Endodermal cell (in vitro differentiated cells): ENCODE results near the gene TLE4. TPM values are rescaled to one million over a fixed set of nuclear protein-coding genes. Genes with fewer than 3 reads are reported as not detected.

Source experiments
- DNase-seq: peaks from one replicate; pipeline ENCODE4 v3.0.0-alpha.2; 2017
- H3K27ac ChIP-seq: 2 replicates; pipeline ENCODE4 v1.5.1; 2013; ENCODE audit warnings: mild to moderate bottlenecking, low read depth, low read length, moderate library complexity
- H3K27me3 ChIP-seq: 2 replicates; pipeline ENCODE4 v1.6.1; 2013; ENCODE audit warnings: mild to moderate bottlenecking, low read length, moderate library complexity; ENCODE audit not compliant: insufficient read depth, control insufficient read depth, poor library complexity, severe bottlenecking
- H3K36me3 ChIP-seq: 2 replicates; pipeline ENCODE4 v1.7.0; 2013; ENCODE audit warnings: mild to moderate bottlenecking, low read length, moderate library complexity; ENCODE audit not compliant: control insufficient read depth, insufficient read depth
- H3K4me1 ChIP-seq: one replicate; pipeline ENCODE4 v1.7.0; 2013; ENCODE audit warnings: low read length; ENCODE audit not compliant: control insufficient read depth, insufficient read depth
- H3K4me3 ChIP-seq: 2 replicates; pipeline ENCODE4 v1.5.1; 2013; ENCODE audit warnings: mild to moderate bottlenecking, low read length, moderate library complexity
- H3K9ac ChIP-seq: 2 replicates; pipeline ENCODE4 v1.6.1; 2013; ENCODE audit warnings: mild to moderate bottlenecking, low read length, moderate library complexity; ENCODE audit not compliant: poor library complexity, severe bottlenecking; ENCODE audit errors: extremely low read depth
- H3K9me3 ChIP-seq: 2 replicates; pipeline ENCODE4 v1.6.1; 2013; ENCODE audit warnings: mild to moderate bottlenecking, low read length, moderate library complexity; ENCODE audit not compliant: control insufficient read depth
- H3K27ac Mint-ChIP-seq: 2 replicates; pipeline ENCODE4 v1.8.0; 2020; ENCODE audit warnings: mixed read lengths
- H3K27me3 Mint-ChIP-seq: 2 replicates; pipeline ENCODE4 v1.8.0; 2021; ENCODE audit warnings: mild to moderate bottlenecking, mixed read lengths; ENCODE audit not compliant: insufficient read depth
- H3K36me3 Mint-ChIP-seq: 2 replicates; pipeline ENCODE4 v1.8.0; 2020; ENCODE audit warnings: low read depth, mixed read lengths
- H3K4me1 Mint-ChIP-seq: 2 replicates; pipeline ENCODE4 v1.8.0; 2020; ENCODE audit warnings: mixed read lengths
- H3K4me3 Mint-ChIP-seq: 2 replicates; pipeline ENCODE4 v1.8.0; 2020; ENCODE audit warnings: mild to moderate bottlenecking, moderate library complexity, mixed read lengths
- H3K9me3 Mint-ChIP-seq: 2 replicates; pipeline ENCODE4 v1.8.0; 2020; ENCODE audit warnings: mild to moderate bottlenecking, mixed read lengths
- WGBS, 2 experiments: methylation state at CpG; one replicate each; pipeline versions ENCODE4 v1.1.5 to v1.1.7; 2013; ENCODE audit warnings: missing lambda C conversion rate in 2 of 2, mixed read lengths in 1 of 2; ENCODE audit not compliant: insufficient coverage in 1 of 2, insufficient read length in 1 of 2; 5-methylcytosine and 5-hydroxymethylcytosine counted together
- total RNA-seq, 2 donors: library from RNA; stranded (reverse); fragmentation: NEBNext Ultra II Directional in 1 of 2; extraction: Animal tissue kit (Norgen Biotek cat#: 25700) in 1 of 2; gene quantifications; 2 replicates in 1 of 2; 3 replicates in 1 of 2; pipeline ENCODE4 v1.2.1, GENCODE V29; 2021
- TF ChIP-seq, protein P1 (sequence below): fragments of 200-600 bp; sonication (generic); conservative IDR thresholded peaks from 2 replicates; pipeline ENCODE4 v1.5.0; 2021; ENCODE audit warnings: antibody characterized with exemption, mild to moderate bottlenecking

The TLE4 gene
- total RNA-seq, 2 donors from 2014 or later = 16.7 to 25.5 TPM

DNA sequence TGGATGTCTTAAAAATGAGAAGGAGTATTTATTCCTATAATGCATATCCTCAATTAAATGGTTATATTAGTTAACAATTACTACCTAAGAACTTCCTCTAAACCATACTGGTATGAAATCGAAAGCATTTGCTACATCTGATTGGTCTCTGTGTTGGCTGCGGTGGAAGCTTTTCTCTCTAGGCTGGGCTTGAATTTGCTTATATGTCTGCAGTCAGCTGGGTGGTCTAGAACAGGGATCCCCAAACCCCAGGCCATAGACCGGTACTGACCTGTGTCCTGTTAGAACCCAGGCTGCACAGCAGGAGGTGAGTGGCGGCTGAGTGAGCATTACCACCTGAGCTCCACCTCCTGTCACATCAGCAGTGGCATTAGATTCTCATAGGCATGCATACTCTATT, 112.3 kb downstream of the TLE4 start:
- Mint-ChIP-seq H3K4me3 (no peak overlapping the region), H3K4me1 (peaks cover 6% of the 10 kb centered on the region), H3K36me3 (peaks cover 2% of the 10 kb centered on the region), H3K27me3 (no peaks in the 10 kb centered on the region), H3K27ac (no peak overlapping the region), H3K9me3 (no peaks in the 10 kb centered on the region)
- Histone ChIP-seq H3K27ac (no peak overlapping the region), H3K36me3 (no peaks in the 10 kb centered on the region), H3K9ac (no peak overlapping the region), H3K4me1 (peaks cover 2% of the 10 kb centered on the region), H3K27me3 (no peaks in the 10 kb centered on the region), H3K9me3 (no peaks in the 10 kb centered on the region), H3K4me3 (no peak overlapping the region)
- TF ChIP-seq, protein P1, sequence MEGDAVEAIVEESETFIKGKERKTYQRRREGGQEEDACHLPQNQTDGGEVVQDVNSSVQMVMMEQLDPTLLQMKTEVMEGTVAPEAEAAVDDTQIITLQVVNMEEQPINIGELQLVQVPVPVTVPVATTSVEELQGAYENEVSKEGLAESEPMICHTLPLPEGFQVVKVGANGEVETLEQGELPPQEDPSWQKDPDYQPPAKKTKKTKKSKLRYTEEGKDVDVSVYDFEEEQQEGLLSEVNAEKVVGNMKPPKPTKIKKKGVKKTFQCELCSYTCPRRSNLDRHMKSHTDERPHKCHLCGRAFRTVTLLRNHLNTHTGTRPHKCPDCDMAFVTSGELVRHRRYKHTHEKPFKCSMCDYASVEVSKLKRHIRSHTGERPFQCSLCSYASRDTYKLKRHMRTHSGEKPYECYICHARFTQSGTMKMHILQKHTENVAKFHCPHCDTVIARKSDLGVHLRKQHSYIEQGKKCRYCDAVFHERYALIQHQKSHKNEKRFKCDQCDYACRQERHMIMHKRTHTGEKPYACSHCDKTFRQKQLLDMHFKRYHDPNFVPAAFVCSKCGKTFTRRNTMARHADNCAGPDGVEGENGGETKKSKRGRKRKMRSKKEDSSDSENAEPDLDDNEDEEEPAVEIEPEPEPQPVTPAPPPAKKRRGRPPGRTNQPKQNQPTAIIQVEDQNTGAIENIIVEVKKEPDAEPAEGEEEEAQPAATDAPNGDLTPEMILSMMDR = no peak
- 92 to 98% methylated on average over 2 to 4 of the region's 4 CpGs for WGBS, 2 experiments
- no peak for DNase-seq

GRCh38 chr9:79684711-79685575, 113.2 kb downstream of the TLE4 start:
- no peak overlapping the region for H3K4me3 Mint-ChIP-seq
- no peaks in the 10 kb centered on the region for H3K36me3 ChIP-seq
- H3K36me3 Mint-ChIP-seq = peaks cover 2% of the 10 kb centered on the region
- no peak for DNase-seq
- H3K9me3 ChIP-seq = no peaks in the 10 kb centered on the region
- no peaks in the 10 kb centered on the region for H3K27me3 Mint-ChIP-seq
- H3K4me3 ChIP-seq = no peak overlapping the region
- no peak overlapping the region for H3K27ac ChIP-seq
- H3K27me3 ChIP-seq = no peaks in the 10 kb centered on the region
- peaks cover 2% of the 10 kb centered on the region for H3K4me1 ChIP-seq
- 90 to 97% methylated on average over 6 to 8 of the region's 8 CpGs for WGBS, 2 experiments
- H3K9ac ChIP-seq = no peak overlapping the region
- TF ChIP-seq, protein P1 = no peak
- peaks cover 12% of the 10 kb centered on the region for H3K4me1 Mint-ChIP-seq
- H3K9me3 Mint-ChIP-seq = no peaks in the 10 kb centered on the region
- H3K27ac Mint-ChIP-seq = no peak overlapping the region

DNA sequence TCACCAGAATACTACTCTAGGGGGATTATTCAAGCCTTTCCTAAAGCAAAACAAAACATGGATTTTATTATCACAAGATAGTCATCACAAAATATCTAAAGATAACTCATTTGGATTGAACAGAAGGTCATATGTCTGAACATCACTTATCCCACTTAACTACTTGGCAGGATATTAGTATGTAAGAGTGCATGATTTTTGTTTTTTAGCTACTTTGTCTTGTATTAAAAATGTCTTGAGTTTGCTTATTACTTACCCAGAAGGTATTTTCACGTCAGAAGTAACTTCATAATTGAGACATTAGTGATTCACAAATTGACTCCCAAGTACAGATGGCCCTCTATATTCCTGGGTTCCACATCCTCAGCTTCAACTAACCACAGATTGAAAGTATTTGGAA, 113.8 kb downstream of the TLE4 start:
- no peak overlapping the region for H3K27ac Mint-ChIP-seq
- H3K27me3 Mint-ChIP-seq = no peaks in the 10 kb centered on the region
- peaks cover 2% of the 10 kb centered on the region for H3K4me1 ChIP-seq
- H3K36me3 Mint-ChIP-seq = peaks cover 2% of the 10 kb centered on the region
- H3K9ac ChIP-seq = no peak overlapping the region
- no peak for DNase-seq
- no peaks in the 10 kb centered on the region for H3K27me3 ChIP-seq
- no peaks in the 10 kb centered on the region for H3K36me3 ChIP-seq
- 94% methylated on average over 1 of the region's 1 CpG; no CpG with 5 or more reads in 1 of the 2 experiments for WGBS, 2 experiments
- no peaks in the 10 kb centered on the region for H3K9me3 ChIP-seq
- TF ChIP-seq, protein P1 = no peak
- H3K4me3 Mint-ChIP-seq = no peak overlapping the region
- no peaks in the 10 kb centered on the region for H3K9me3 Mint-ChIP-seq
- no peak overlapping the region for H3K27ac ChIP-seq
- peaks cover 11% of the 10 kb centered on the region for H3K4me1 Mint-ChIP-seq
- no peak overlapping the region for H3K4me3 ChIP-seq
